AG10803 (cell line): ENCODE results near the gene CNOT6.

Experiments
- DNase-seq: peaks from one replicate; pipeline ENCODE4 v3.0.0; 2010; ENCODE audit warnings: low read depth
- H3K4me3 ChIP-seq: 2 replicates; pipeline ENCODE4 v1.5.1; 2011; ENCODE audit warnings: mild to moderate bottlenecking, low read length, control low read depth
- TF ChIP-seq, protein P1 (sequence below): conservative IDR thresholded peaks from 2 replicates; pipeline ENCODE4 v1.5.1; 2011; ENCODE audit warnings: mild to moderate bottlenecking, low read length, control low read depth, inconsistent platforms

The CNOT6 gene

DNA sequence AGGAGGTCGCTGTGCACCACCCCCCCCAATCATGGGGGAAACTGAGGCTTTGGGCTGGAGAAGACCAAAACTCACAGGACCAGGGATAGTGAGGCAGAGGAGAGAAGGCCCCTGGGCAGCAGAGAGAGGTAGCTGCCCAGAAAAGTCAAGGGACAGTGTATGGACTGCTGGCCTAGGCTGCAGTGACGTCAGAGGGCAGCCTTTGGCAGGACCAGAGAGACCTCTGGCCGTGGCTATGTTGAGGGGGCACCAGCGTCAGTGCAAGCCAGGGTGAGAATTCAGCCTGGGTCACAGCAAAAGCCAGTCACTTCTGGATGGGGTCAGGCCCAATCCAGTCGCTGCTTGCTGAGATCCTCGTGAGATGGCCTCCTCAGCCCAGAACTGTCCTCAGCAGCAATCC, 128.7 kb downstream of the CNOT6 start:
- no peak for DNase-seq
- TF ChIP-seq, protein P1, sequence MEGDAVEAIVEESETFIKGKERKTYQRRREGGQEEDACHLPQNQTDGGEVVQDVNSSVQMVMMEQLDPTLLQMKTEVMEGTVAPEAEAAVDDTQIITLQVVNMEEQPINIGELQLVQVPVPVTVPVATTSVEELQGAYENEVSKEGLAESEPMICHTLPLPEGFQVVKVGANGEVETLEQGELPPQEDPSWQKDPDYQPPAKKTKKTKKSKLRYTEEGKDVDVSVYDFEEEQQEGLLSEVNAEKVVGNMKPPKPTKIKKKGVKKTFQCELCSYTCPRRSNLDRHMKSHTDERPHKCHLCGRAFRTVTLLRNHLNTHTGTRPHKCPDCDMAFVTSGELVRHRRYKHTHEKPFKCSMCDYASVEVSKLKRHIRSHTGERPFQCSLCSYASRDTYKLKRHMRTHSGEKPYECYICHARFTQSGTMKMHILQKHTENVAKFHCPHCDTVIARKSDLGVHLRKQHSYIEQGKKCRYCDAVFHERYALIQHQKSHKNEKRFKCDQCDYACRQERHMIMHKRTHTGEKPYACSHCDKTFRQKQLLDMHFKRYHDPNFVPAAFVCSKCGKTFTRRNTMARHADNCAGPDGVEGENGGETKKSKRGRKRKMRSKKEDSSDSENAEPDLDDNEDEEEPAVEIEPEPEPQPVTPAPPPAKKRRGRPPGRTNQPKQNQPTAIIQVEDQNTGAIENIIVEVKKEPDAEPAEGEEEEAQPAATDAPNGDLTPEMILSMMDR: no peak
- no peak overlapping the region for H3K4me3 ChIP-seq

DNA sequence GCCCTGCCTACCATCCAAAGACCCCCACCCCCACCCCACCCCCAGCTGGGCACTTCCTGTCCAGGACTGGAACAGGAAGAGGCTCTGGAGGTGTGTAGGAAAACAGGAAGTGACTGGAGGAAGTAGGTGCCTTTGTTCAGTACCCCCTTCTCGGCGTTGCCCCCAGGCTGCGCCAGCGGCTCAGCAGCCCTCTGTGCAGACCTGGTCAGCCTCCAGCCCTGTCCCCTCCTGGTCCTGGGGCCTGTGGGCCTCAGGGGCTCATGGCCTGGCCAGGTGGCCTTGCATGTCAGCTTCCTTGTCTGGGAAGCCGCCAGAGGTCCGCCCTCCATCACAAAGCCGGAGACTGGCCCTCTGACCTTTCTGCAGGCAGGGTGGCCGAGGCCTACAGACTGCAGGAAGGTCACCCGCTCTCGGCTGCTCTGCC, 129.2 kb downstream of the CNOT6 start:
- TF ChIP-seq, protein P1: no peak
- no peak for DNase-seq
- H3K4me3 ChIP-seq: no peak overlapping the region

DNA sequence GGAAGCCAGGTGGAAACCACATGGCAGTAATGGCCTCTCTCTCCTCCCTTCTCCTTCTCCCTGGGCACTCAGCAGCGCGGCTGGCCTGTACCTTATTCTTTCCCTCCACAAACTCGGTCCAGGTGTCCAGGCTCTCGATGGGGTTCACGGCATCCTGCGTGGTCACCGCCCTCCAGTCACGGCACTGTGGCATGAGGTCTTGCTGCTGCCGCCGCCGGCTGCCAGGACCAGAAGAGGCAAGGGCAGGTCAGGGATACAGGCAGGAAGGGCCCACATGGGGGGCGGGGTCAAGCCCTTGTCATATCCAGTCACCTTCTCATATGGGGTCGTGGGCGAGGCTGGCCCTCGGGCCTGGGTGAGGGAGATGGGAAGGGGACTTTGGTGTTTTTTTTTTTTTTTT, 129.7 kb downstream of the CNOT6 start:
- no peak for DNase-seq
- H3K4me3 ChIP-seq: no peak overlapping the region
- TF ChIP-seq, protein P1: no peak

DNA sequence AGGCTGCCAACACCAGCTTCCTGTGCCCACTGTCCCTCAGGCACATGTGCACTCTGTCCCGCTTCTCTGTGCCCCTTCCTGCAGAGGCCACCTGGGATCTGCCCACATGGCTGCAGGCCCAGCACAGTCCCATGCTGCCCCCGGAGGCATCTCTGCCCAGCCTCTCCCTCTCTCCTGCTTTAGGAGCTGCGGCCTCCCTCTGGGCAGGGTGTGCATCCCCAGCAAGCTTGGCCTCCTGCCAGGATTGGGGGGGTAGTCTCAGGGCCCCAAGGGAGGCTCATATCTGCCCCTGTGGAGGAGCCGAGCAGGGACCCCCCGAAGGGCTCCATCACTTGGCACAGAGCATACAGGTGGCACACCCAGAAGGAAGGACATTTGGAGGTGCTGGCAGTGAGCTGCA, 130.4 kb downstream of the CNOT6 start:
- H3K4me3 ChIP-seq: no peak overlapping the region
- TF ChIP-seq, protein P1: no peak
- no peak for DNase-seq

DNA sequence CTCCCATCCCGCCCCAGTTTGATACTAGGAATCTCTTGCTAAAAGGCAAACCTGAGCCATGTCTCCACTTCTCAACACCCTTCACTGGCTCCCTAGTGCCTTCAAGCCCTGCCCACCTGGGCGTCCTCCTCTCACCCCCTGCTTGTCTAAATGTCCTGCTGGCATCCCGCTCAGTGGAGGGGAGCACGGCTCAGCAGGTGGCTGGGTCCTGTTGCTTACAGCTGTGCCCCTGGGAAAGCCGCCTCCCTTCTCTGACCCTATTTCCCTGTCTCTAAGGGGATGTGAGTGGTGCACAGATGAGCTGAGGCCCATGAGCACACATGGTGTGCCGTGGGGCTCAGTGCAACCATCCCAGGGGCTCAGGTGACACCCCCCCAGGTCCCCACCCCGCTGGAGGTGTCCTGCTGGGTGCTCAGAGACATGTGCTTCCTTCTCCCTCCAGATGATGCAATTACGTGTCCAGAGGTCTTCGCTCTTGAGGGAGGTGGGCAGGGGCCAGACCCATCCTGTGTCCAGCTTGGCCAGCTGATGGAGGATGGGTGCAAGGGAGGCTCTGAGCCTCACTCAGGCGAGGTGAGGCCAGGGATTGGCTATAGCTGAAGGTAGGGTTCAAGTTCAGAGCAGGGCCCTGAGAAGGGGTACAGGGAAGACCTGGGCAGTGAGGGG, 131.1 kb downstream of the CNOT6 start:
- DNase-seq: no peak
- TF ChIP-seq, protein P1: no peak
- H3K4me3 ChIP-seq: no peak overlapping the region

DNA sequence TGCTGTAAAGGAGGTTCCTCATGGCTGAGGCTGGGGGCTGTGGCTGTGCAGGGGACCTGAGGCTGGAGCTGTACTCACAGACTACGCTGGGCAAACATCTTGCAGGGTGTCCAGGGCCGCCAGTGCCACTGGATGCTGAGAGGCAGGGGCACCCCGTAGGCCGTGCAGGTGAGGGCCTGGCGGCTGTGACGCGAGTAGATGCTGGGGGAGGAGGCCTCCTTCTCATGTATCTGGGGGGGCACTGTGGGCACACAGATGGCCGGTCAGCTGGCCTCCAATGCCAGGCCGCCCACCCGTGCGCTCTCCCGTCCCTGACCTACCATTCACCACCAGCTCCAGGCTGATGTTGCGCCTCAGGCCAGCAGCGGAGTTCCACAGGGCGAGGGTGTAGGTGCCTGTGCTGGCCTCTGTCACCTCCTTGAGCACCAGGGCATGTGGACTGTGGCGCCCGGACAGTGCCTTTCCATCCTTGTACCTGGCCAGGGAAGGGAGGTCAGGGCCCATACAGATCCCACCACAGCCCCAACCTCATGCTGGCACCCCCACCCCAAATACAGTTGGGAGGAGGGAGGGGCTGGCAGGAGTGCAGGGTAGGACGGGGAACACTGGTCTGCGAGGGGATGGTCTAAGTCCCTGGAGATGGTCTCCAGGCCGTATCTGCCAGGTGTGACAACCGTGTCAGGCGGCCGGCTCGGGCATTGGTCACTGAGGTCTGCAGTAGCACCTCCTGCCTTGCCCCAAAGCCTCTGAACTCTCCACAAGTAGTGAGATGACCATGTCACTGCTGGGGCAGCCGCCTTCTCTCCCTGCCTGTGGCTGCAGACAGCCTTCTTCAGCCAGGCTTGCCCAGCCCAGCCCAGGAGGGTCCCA, 131.8 kb downstream of the CNOT6 start:
- no peak overlapping the region for H3K4me3 ChIP-seq
- DNase-seq: no peak
- TF ChIP-seq, protein P1: no peak
